ENCODE data around the gene TPX2.

- no peak for TF ChIP-seq TAF1 (IDR thresholded peaks at IDR 0.05; ENCODE audit: borderline replicate concordance, low read depth, low read length)
- no peak for TF ChIP-seq POLR2AphosphoS5 (IDR thresholded peaks at IDR 0.05; ENCODE audit: low read depth, low read length)
These were observed 46.0 kb downstream of the TPX2 start for GRCh38 chr20:31785089-31785488.

Data from GM12892 (cell line).